GM12872 (cell line): ENCODE measurements around the gene SP3.

Source experiments
- TF ChIP-seq, protein P1 (sequence below): IDR thresholded peaks from 3 replicates; pipeline ENCODE4 v1.5.1; 2011; ENCODE audit warnings: low read depth, mild to moderate bottlenecking, low read length, moderate library complexity; ENCODE audit not compliant: insufficient read depth

The SP3 gene

DNA sequence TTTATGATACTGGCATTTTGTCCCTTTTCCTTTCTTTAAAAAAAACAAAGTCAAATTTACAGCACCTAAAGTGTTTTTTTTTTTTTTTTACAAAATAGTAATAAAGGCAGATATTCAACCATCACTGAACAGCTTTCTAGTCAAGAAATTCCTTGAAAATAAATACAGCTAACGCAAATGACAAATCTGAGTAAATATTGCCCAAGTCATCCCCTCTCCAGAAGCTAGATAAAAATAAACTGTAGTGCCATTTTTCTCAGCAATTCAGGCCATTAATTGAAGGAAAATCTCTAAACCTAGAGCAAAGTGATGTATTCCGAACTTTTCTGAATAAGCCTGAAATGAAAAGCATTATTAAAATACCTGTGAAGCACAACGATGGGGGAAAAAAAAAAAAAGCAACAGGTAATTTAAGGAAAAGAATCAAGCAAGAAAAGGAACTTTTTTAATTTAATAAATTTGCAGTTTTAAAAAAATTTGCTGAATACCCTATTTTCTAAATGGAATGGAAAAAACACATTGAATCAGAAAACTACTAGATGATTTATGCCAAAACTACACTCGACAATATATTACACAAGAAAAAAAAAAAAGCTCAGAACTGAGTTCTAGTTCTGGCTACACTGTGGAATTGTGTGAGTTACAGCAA, 6.9 kb downstream of the SP3 start:
- TF ChIP-seq, protein P1, sequence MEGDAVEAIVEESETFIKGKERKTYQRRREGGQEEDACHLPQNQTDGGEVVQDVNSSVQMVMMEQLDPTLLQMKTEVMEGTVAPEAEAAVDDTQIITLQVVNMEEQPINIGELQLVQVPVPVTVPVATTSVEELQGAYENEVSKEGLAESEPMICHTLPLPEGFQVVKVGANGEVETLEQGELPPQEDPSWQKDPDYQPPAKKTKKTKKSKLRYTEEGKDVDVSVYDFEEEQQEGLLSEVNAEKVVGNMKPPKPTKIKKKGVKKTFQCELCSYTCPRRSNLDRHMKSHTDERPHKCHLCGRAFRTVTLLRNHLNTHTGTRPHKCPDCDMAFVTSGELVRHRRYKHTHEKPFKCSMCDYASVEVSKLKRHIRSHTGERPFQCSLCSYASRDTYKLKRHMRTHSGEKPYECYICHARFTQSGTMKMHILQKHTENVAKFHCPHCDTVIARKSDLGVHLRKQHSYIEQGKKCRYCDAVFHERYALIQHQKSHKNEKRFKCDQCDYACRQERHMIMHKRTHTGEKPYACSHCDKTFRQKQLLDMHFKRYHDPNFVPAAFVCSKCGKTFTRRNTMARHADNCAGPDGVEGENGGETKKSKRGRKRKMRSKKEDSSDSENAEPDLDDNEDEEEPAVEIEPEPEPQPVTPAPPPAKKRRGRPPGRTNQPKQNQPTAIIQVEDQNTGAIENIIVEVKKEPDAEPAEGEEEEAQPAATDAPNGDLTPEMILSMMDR: no peak

- TF ChIP-seq, protein P1: no peak
These were observed 7.7 kb downstream of the SP3 start for GRCh38 chr2:173957517-173957916.

DNA sequence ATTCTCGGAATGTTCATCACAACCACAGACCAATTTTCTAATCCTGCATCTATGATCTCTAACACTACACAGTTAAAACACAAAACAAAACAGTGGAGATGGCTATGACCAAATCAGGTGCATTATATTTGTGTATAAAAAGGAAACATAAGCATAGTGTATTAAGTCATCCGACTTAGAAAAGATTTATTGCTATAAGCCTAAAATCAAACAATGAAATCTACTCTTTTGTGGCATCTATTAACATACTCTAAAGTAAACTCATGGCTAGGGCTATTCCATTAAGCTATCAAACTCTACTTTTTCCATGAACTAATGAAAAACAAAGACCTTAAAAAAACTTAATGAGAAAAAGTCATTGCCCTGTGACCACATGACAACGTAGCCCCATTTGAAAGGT, 8.7 kb downstream of the SP3 start:
- TF ChIP-seq, protein P1: no peak

GRCh38 chr2:173955867-173956266, 9.3 kb downstream of the SP3 start:
- TF ChIP-seq, protein P1: no peak

DNA sequence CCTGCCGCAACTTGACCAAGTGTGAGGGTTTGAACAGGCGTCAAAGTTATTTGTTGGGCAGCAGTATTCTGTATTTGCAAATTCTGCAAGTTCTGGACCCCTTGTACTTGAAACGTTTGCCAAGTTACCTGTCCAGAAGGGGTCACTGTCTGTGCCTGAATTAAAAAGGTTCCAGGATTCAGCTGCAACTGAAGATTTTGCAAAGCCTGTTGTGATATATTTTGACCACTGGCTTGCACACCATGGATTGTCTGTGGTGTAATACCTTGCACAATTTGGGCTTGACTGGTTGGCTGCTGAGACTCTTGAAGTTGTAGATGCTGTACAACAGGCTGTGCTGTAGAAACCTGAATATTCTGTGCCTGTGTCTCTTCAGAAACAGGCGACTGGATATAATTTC, 10.2 kb downstream of the SP3 start:
- TF ChIP-seq, protein P1: 0 out of 3 replicates have a peak, but pooled peaks have one; percentile 18

DNA sequence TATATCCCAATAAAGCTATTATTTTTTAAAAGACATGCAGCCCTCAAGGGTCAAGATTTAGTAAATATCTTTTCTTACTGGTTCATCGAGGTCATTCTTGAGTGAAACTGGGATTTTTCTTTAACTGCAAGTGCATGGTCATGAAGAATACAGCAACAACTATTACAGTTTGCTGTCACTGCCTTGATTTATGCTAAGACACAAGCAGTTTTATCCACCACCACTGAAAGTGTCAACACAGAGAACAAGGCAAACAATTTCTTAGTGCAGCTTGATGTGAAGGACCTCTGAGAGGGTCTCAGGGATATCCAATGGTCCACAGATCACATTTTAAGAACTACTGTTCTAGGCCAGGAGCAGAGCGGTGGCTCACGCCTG, 12.1 kb downstream of the SP3 start:
- TF ChIP-seq, protein P1: no peak

DNA sequence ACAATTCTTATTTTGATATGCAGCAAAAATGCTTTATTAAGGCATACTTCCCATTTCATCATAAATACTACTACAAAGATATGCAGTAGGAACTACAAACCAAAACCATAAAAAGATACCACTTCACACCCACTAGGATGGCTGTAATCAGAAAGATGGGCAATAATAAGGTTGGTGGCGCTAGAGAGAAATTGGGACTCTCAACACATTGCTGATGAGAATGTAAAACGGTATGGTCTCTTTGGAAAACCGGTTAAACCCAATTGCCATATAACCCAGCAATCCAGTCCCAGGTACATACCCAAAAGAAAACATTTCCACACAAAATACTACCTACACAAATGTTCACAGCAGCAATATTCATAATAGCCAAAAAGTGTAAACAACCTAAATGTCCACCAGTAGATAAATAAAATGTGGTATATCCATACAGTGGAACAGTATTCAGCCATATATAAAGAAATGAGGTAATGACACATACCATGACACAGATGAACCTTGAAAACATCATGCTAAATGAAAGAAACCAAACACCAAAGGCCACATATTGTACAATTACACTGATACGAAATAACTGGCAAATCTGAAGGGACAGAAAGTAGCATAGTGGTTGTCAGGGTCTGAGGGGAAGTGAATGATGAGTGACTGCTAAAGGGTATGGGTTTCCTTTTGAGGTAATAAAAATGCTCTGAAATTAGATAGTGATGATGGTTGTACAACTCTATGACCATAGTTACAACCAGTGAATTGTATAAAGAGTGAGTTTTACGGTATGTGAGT, 12.7 kb downstream of the SP3 start:
- TF ChIP-seq, protein P1: no peak
